Keratinocyte (primary cell): ENCODE results near the gene ZKSCAN1. TPM values are rescaled to one million over a fixed set of nuclear protein-coding genes. Genes with fewer than 3 reads are reported as not detected.

Experiments
- DNase-seq: peaks from one replicate; pipeline ENCODE4 v3.0.0-alpha.2; 2011; ENCODE audit warnings: low read depth, missing footprints, low spot score
- FAIRE-seq: peaks from 2 replicates; lab custom pipeline; 2011; peaks lifted over from hg19 to GRCh38; lab: Jason Lieb, UNC
- H2AFZ ChIP-seq: 2 replicates; pipeline ENCODE4 v1.6.0; 2012; ENCODE audit warnings: low read length, control low read depth, inconsistent platforms; ENCODE audit not compliant: control insufficient read depth
- H3K27ac ChIP-seq: 2 replicates; pipeline ENCODE4 v1.5.1; 2011; ENCODE audit warnings: low read length; ENCODE audit not compliant: control insufficient read depth, insufficient read depth
- H3K27me3 ChIP-seq: 3 replicates; pipeline ENCODE4 v1.6.0; 2011; ENCODE audit warnings: low read length; ENCODE audit not compliant: control insufficient read depth, insufficient read depth; ENCODE audit errors: extremely low read depth
- H3K36me3 ChIP-seq, 2 experiments: 2 replicates in 1 of 2; 3 replicates in 1 of 2; pipeline ENCODE4 v1.5.1; 2011; ENCODE audit warnings: low read length in 2 of 2, mild to moderate bottlenecking in 1 of 2; ENCODE audit not compliant: control insufficient read depth in 2 of 2, insufficient read depth in 2 of 2; ENCODE audit errors: extremely low read depth in 1 of 2
- H3K4me1 ChIP-seq: 3 replicates; pipeline ENCODE4 v1.5.1; 2011; ENCODE audit warnings: low read length; ENCODE audit not compliant: control insufficient read depth, insufficient read depth; ENCODE audit errors: extremely low read depth
- H3K4me2 ChIP-seq: 3 replicates; pipeline ENCODE4 v1.6.0; 2011; ENCODE audit warnings: low read depth, low read length; ENCODE audit not compliant: control insufficient read depth, insufficient read depth; ENCODE audit errors: extremely low read depth
- H3K4me3 ChIP-seq, 3 experiments: fragments of 200-600 bp in 1 of 3; sonication (generic) in 1 of 3; 2 replicates in 2 of 3; 3 replicates in 1 of 3; pipeline ENCODE4 v1.5.1; 2011 to 2016; ENCODE audit warnings: low read length in 3 of 3, mild to moderate bottlenecking in 3 of 3, control low read depth in 2 of 3, inconsistent platforms in 1 of 3, low read depth in 1 of 3, mixed read lengths in 1 of 3, mixed run types in 1 of 3, moderate library complexity in 1 of 3; ENCODE audit not compliant: control insufficient read depth in 2 of 3, insufficient read depth in 2 of 3; ENCODE audit errors: extremely low read depth in 1 of 3
- H3K79me2 ChIP-seq: 2 replicates; pipeline ENCODE4 v1.6.0; 2012; ENCODE audit warnings: low read length; ENCODE audit not compliant: control insufficient read depth, insufficient read depth
- H3K9ac ChIP-seq: 3 replicates; pipeline ENCODE4 v1.6.0; 2011; ENCODE audit warnings: low read length; ENCODE audit not compliant: control insufficient read depth, insufficient read depth; ENCODE audit errors: extremely low read depth
- H3K9me1 ChIP-seq: 3 replicates; pipeline ENCODE4 v1.6.0; 2011; ENCODE audit warnings: low read length; ENCODE audit not compliant: control insufficient read depth, insufficient read depth; ENCODE audit errors: extremely low read depth
- H3K9me3 ChIP-seq: 2 replicates; pipeline ENCODE4 v1.5.1; 2012; ENCODE audit warnings: low read depth, low read length; ENCODE audit not compliant: control insufficient read depth
- H4K20me1 ChIP-seq: 3 replicates; pipeline ENCODE4 v1.6.0; 2011; ENCODE audit warnings: low read length; ENCODE audit not compliant: control insufficient read depth, insufficient read depth; ENCODE audit errors: extremely low read depth
- EZH2 ChIP-seq: IDR thresholded peaks from one replicate; pipeline ENCODE4 v1.6.1; 2012; ENCODE audit warnings: inconsistent platforms, mild to moderate bottlenecking, low read length, moderate library complexity
- dilution Hi-C: fragments of 300-500 bp; cut with MboI; formaldehyde crosslinking; loops from one replicate; pipeline ENCODE4 v1.7.0; 2020; ENCODE audit warnings: low sequenced_read_pairs; ENCODE audit not compliant: extremely low pct_ligation_motif_present
- polyA plus RNA-seq, 5 experiments: library from polyadenylated mRNA; depleted of rRNA in 3 of 5; stranded (reverse) in 3 of 5; stranded (forward) in 1 of 5; unstranded in 1 of 5; fragments of >200 nt; gene quantifications; 1 replicate in 1 of 5; 2 replicates in 3 of 5; 3 replicates in 1 of 5; pipeline versions ENCODE4 v1.2.1 to v1.2.3, GENCODE V29; 2011 to 2012; ENCODE audit warnings: missing spikeins in 2 of 5, low read depth in 1 of 5, low replicate concordance in 1 of 5
- TF ChIP-seq, protein P1 (sequence below), 3 experiments: IDR thresholded peaks in 1 of 3; conservative IDR thresholded peaks in 1 of 3; optimal IDR thresholded peaks in 1 of 3; 2 replicates in 2 of 3; 3 replicates in 1 of 3; pipeline versions ENCODE3 to v1.5.1; 2011; ENCODE audit warnings: low read length in 3 of 3, mild to moderate bottlenecking in 3 of 3, moderate library complexity in 2 of 3, control low read depth in 1 of 3, inconsistent platforms in 1 of 3; ENCODE audit not compliant: insufficient read depth in 2 of 3; ENCODE audit errors: extremely low read depth in 1 of 3

The ZKSCAN1 gene
- polyA plus RNA-seq, 1 donor (not counting 4 experiments of a cell fraction or from before 2014, with no cell fraction given), result 24.7 TPM

DNA sequence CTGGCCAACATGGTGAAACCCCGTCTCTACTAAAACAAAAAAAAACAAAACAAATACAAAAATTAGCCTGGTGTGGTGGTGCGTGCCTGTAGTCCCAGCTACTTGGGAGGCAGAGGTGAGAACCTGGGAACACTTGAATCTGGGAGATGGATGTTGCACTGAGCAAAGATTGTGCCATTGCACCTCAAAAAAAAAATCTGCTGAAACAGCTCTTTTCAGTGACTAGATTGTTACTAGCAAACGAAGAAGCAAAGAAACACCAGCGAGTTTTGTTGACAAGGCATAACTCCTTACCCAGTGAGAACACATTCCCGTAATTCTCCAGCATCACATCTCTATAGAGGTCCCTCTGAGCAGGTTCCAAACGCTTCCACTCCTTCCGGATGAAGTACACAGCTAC is 59.4 kb downstream of the ZKSCAN1 start:
- no peaks in the 10 kb centered on the region for H3K27me3 ChIP-seq
- H4K20me1 ChIP-seq, result no peaks in the 10 kb centered on the region
- FAIRE-seq (no peak), DNase-seq (no peak)
- no peak for TF ChIP-seq EZH2
- TF ChIP-seq, protein P1, sequence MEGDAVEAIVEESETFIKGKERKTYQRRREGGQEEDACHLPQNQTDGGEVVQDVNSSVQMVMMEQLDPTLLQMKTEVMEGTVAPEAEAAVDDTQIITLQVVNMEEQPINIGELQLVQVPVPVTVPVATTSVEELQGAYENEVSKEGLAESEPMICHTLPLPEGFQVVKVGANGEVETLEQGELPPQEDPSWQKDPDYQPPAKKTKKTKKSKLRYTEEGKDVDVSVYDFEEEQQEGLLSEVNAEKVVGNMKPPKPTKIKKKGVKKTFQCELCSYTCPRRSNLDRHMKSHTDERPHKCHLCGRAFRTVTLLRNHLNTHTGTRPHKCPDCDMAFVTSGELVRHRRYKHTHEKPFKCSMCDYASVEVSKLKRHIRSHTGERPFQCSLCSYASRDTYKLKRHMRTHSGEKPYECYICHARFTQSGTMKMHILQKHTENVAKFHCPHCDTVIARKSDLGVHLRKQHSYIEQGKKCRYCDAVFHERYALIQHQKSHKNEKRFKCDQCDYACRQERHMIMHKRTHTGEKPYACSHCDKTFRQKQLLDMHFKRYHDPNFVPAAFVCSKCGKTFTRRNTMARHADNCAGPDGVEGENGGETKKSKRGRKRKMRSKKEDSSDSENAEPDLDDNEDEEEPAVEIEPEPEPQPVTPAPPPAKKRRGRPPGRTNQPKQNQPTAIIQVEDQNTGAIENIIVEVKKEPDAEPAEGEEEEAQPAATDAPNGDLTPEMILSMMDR (optimal IDR thresholded peaks at IDR 0.05 in 1 of 3, IDR thresholded peaks at IDR 0.05 in 1 of 3, conservative IDR thresholded peaks at IDR 0.05 in 1 of 3; ENCODE audit: extremely low read depth in 1 of 3, insufficient read depth in 2 of 3, low read length in 3 of 3), result no peak
- no peak overlapping the region for H3K27ac ChIP-seq
- no peak overlapping the region for H3K9ac ChIP-seq
- H3K4me3 ChIP-seq, result no peak overlapping the region
- peaks cover 67 to 75% of the 10 kb centered on the region in 2 experiments for H3K36me3 ChIP-seq
- peaks cover 27% of the 10 kb centered on the region for H3K9me3 ChIP-seq
- H2AFZ ChIP-seq, result no peak overlapping the region
- H3K9me1 ChIP-seq, result no peaks in the 10 kb centered on the region
- peaks cover 41% of the 10 kb centered on the region for H3K79me2 ChIP-seq
- peaks cover 2% of the 10 kb centered on the region for H3K4me1 ChIP-seq
- dilution Hi-C loops, result no loop called here
- H3K4me2 ChIP-seq, result no peak overlapping the region

DNA sequence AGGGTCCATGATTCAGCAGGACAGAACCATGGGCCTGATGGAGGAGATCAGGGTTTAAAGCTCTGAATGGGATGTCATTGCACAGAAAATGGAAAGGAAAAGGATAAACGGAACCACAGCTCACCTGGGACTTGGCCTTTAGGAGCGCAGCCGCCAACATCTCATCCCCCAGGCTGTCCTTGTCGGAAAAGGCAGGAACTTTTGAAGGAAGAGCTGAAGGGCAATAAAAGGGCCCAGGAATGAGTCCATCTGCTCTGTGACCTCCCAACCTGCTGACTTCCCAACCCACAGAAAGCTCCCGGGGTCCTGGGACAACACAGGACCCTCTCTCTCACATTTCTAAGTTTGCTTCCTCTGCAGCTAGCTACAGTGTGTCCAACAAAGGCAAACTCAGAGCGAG is 60.0 kb downstream of the ZKSCAN1 start:
- Histone ChIP-seq H3K4me2 (no peak overlapping the region), H3K27me3 (no peaks in the 10 kb centered on the region), H3K36me3 (peaks cover 62 to 72% of the 10 kb centered on the region in 2 experiments), H3K9me3 (peaks cover 23% of the 10 kb centered on the region), H3K4me3 (no peak overlapping the region), H3K79me2 (peaks cover 46% of the 10 kb centered on the region), H3K27ac (no peak overlapping the region), H2AFZ (no peak overlapping the region), H3K9me1 (no peaks in the 10 kb centered on the region), H3K4me1 (peaks cover 7% of the 10 kb centered on the region), H4K20me1 (no peaks in the 10 kb centered on the region), H3K9ac (no peak overlapping the region)
- dilution Hi-C loops, result no loop called here
- FAIRE-seq (no peak), DNase-seq (no peak)
- TF ChIP-seq, protein P1 (optimal IDR thresholded peaks at IDR 0.05 in 1 of 3, IDR thresholded peaks at IDR 0.05 in 1 of 3, conservative IDR thresholded peaks at IDR 0.05 in 1 of 3; ENCODE audit: extremely low read depth in 1 of 3, insufficient read depth in 2 of 3, low read length in 3 of 3), result no peak
- no peak for TF ChIP-seq EZH2
